Uterus (tissue), 4 donors: Measurements from ENCODE around the gene UNC119B. TPM values are rescaled to one million over a fixed set of nuclear protein-coding genes. Genes with fewer than 3 reads are reported as not detected.
"Not testable (repeated sequence)": the region's sequence is repeated elsewhere in the genome, so short reads cannot be mapped to it uniquely, and the experiment has no call there.

Source experiments
- DNase-seq, 2 donors: peaks; one replicate each; pipeline ENCODE4 v3.0.0-alpha.2; 2019 to 2020
- H3K27ac ChIP-seq, 2 donors: fragments of 200-600 bp; sonication (generic); 1 replicate in 1 of 2; 2 replicates in 1 of 2; pipeline ENCODE4 v1.5.1; 2016 to 2018
- H3K27me3 ChIP-seq, 2 donors: fragments of 200-600 bp; sonication (generic); one replicate each; pipeline ENCODE4 v1.5.1; 2018 to 2019; ENCODE audit warnings: control low read depth in 1 of 2
- H3K36me3 ChIP-seq, 2 donors: fragments of 200-600 bp; sonication (generic); one replicate each; pipeline ENCODE4 v1.5.1; 2019; ENCODE audit warnings: control low read depth in 1 of 2
- H3K4me1 ChIP-seq, 2 donors: fragments of 200-600 bp; sonication (generic); one replicate each; pipeline ENCODE4 v1.5.1; 2018 to 2019; ENCODE audit warnings: control low read depth in 1 of 2
- H3K4me3 ChIP-seq, 2 donors: fragments of 200-600 bp; sonication (generic); 1 replicate in 1 of 2; 2 replicates in 1 of 2; pipeline ENCODE4 v1.5.1; 2018 to 2019; ENCODE audit warnings: mild to moderate bottlenecking in 1 of 2
- H3K9me3 ChIP-seq, 2 donors: fragments of 200-600 bp; sonication (generic); one replicate each; pipeline ENCODE4 v1.5.1; 2019; ENCODE audit warnings: control low read depth in 1 of 2
- CTCF ChIP-seq, 4 experiments: fragments of 200-600 bp in 2 of 4; fragments of 450-650 bp in 2 of 4; sonication (generic) in 2 of 4; IDR thresholded peaks; one replicate each; pipeline ENCODE4 v1.5.1; 2016 to 2019; ENCODE audit warnings: antibody characterized with exemption in 4 of 4, mild to moderate bottlenecking in 2 of 4, moderate library complexity in 1 of 4
- POLR2A ChIP-seq, 2 donors: fragments of 450-650 bp; IDR thresholded peaks; one replicate each; pipeline ENCODE4 v1.6.1; 2016; ENCODE audit warnings: antibody characterized with exemption in 2 of 2, mild to moderate bottlenecking in 1 of 2, moderate library complexity in 1 of 2
- intact Hi-C: fragments of 100-400 bp; cut with DNase I; formaldehyde crosslinking; loops from one replicate; pipeline ENCODE4 v1.15.1; 2023; ENCODE audit warnings: low total_unique reads
- total RNA-seq, 4 donors: library from RNA; depleted of rRNA in 3 of 4; stranded (reverse); fragments of >200 nt in 3 of 4; gene quantifications; one replicate each; pipeline versions ENCODE4 v1.1.0 to v1.2.4, GENCODE V29; 2014 to 2023
- donor health status: DM: yes; HTN: yes; CAD: no.

Gene UNC119B
- total RNA-seq, 4 donors from 2014 or later = 13.8 to 44.8 (median 32.1) TPM

GRCh38 chr12:120668091-120668867, 42.0 kb upstream of the UNC119B start:
- no peaks in the 10 kb centered on the region for H3K4me1 ChIP-seq
- no peak for DNase-seq
- H3K4me3 ChIP-seq = no peak overlapping the region
- TF ChIP-seq POLR2A (IDR thresholded peaks at IDR 0.05) (no peak), CTCF (IDR thresholded peaks at IDR 0.05) (no peak)
- intact Hi-C loops = no loop called here
- H3K27ac ChIP-seq = no peak overlapping the region
- no peaks in the 10 kb centered on the region for H3K9me3 ChIP-seq
- no peaks in the 10 kb centered on the region for H3K27me3 ChIP-seq
- no peaks in the 10 kb centered on the region for H3K36me3 ChIP-seq

- TF ChIP-seq POLR2A (IDR thresholded peaks at IDR 0.05) (no peak), CTCF (IDR thresholded peaks at IDR 0.05) (no peak)
- H3K27ac ChIP-seq = peak overlapping the region in 1 of 2 donors; percentile 4
- no peaks in the 10 kb centered on the region for H3K9me3 ChIP-seq
- no peaks in the 10 kb centered on the region for H3K36me3 ChIP-seq
- intact Hi-C loops = no loop called here
- H3K4me1 ChIP-seq = no peaks in the 10 kb centered on the region
- no peak for DNase-seq
- no peak overlapping the region for H3K4me3 ChIP-seq
- H3K27me3 ChIP-seq = no peaks in the 10 kb centered on the region
These were observed 41.1 kb upstream of the UNC119B start for GRCh38 chr12:120668868-120669840.

GRCh38 chr12:120670237-120670636, 40.0 kb upstream of the UNC119B start:
- H3K9me3 ChIP-seq, DNase-seq, H3K27me3 ChIP-seq, H3K4me3 ChIP-seq, H3K36me3 ChIP-seq, H3K27ac ChIP-seq, intact Hi-C loops, H3K4me1 ChIP-seq: not testable (repeated sequence)

- Histone ChIP-seq H3K36me3 (no peaks in the 10 kb centered on the region), H3K4me3 (no peak overlapping the region), H3K27me3 (no peaks in the 10 kb centered on the region), H3K27ac (no peak overlapping the region), H3K4me1 (no peaks in the 10 kb centered on the region), H3K9me3 (no peaks in the 10 kb centered on the region)
- no peak for DNase-seq
- intact Hi-C loops = no loop called here
- TF ChIP-seq CTCF (IDR thresholded peaks at IDR 0.05) = no peak
- no peak for TF ChIP-seq POLR2A (IDR thresholded peaks at IDR 0.05)
These were observed 39.6 kb upstream of the UNC119B start for GRCh38 chr12:120670667-120671066.

- no peaks in the 10 kb centered on the region for H3K36me3 ChIP-seq
- H3K4me3 ChIP-seq = no peak overlapping the region
- H3K9me3 ChIP-seq = no peaks in the 10 kb centered on the region
- no peaks in the 10 kb centered on the region for H3K27me3 ChIP-seq
- intact Hi-C loops = no loop called here
- TF ChIP-seq POLR2A (IDR thresholded peaks at IDR 0.05) (no peak), CTCF (IDR thresholded peaks at IDR 0.05) (no peak)
- H3K27ac ChIP-seq = no peak overlapping the region
- no peaks in the 10 kb centered on the region for H3K4me1 ChIP-seq
- no peak for DNase-seq
These were observed 36.1 kb upstream of the UNC119B start for GRCh38 chr12:120674097-120674636.
